H1 (cell line): Measurements from ENCODE around the gene ARRDC2. TPM values are rescaled to one million over a fixed set of nuclear protein-coding genes. Genes with fewer than 3 reads are reported as not detected.

Experiments used
- CTCF ChIA-PET: fragments of 300-600 bp; sonication (Branson Sonifier 250); formaldehyde crosslinking; loops from one replicate; lab custom pipeline; 2021; ENCODE audit not compliant: partially characterized antibody; lab: Charles Lee
- POLR2A ChIA-PET: fragments of 300-600 bp; sonication (Branson Sonifier 250); formaldehyde crosslinking; loops from one replicate; lab custom pipeline; 2021; ENCODE audit warnings: inconsistent platforms; ENCODE audit not compliant: partially characterized antibody; lab: Charles Lee
- DNase-seq, 2 experiments: peaks; one replicate each; pipeline versions ENCODE4 v3.0.0 to v3.0.0-alpha.2; 2010 to 2022; ENCODE audit warnings: low spot score in 2 of 2, low read depth in 1 of 2, mixed read lengths in 1 of 2
- FAIRE-seq: peaks from 2 replicates; lab custom pipeline; 2011; peaks lifted over from hg19 to GRCh38; lab: Jason Lieb, UNC
- H2AFZ ChIP-seq: 2 replicates; pipeline ENCODE4 v1.8.1; 2012; ENCODE audit warnings: low read length, inconsistent platforms
- H2AK5ac ChIP-seq: 2 replicates; pipeline ENCODE4 v1.6.1; 2013; ENCODE audit warnings: low read depth, low read length
- H2BK120ac ChIP-seq: replicated peaks from 2 replicates; pipeline ENCODE3; 2013; ENCODE audit warnings: low read depth, low read length, inconsistent platforms
- H2BK12ac ChIP-seq: 2 replicates; pipeline ENCODE4 v1.6.1; 2013; ENCODE audit warnings: low read depth, low read length
- H2BK15ac ChIP-seq: 2 replicates; pipeline ENCODE4 v1.6.1; 2013; ENCODE audit warnings: low read length
- H2BK20ac ChIP-seq: 2 replicates; pipeline ENCODE4 v1.6.1; 2013; ENCODE audit warnings: low read length
- H2BK5ac ChIP-seq: 2 replicates; pipeline ENCODE4 v1.6.1; 2013; ENCODE audit warnings: low read depth, low read length
- H3K14ac ChIP-seq: 2 replicates; pipeline ENCODE4 v1.6.1; 2013; ENCODE audit warnings: inconsistent platforms; ENCODE audit not compliant: insufficient read length
- H3K18ac ChIP-seq: 2 replicates; pipeline ENCODE4 v1.6.1; 2013; ENCODE audit warnings: low read length; ENCODE audit errors: extremely low read depth
- H3K23ac ChIP-seq: 2 replicates; pipeline ENCODE4 v1.6.1; 2013; ENCODE audit warnings: inconsistent platforms; ENCODE audit not compliant: insufficient read length
- H3K23me2 ChIP-seq: 2 replicates; pipeline ENCODE4 v1.6.1; 2013; ENCODE audit warnings: low read depth, low read length
- H3K27ac ChIP-seq: 2 replicates; pipeline ENCODE4 v1.6.1; 2011; ENCODE audit warnings: low read depth, low read length, inconsistent platforms
- H3K27me3 ChIP-seq, 4 experiments: replicated peaks in 1 of 4; 1 replicate in 1 of 4; 2 replicates in 3 of 4; pipeline versions ENCODE4 v1.6.1 to v1.8.1; 2011 to 2013; ENCODE audit warnings: low read length in 3 of 4, mild to moderate bottlenecking in 3 of 4, inconsistent platforms in 2 of 4, mixed read lengths in 2 of 4, moderate library complexity in 1 of 4; ENCODE audit not compliant: control insufficient read depth in 3 of 4, insufficient read depth in 3 of 4; ENCODE audit errors: extremely low read depth in 1 of 4
- H3K36me3 ChIP-seq, 4 experiments: 2 replicates each; pipeline versions ENCODE4 v1.6.1 to v1.8.1; 2011 to 2013; ENCODE audit warnings: mild to moderate bottlenecking in 4 of 4, low read length in 3 of 4, moderate library complexity in 2 of 4, control low read depth in 1 of 4, inconsistent platforms in 1 of 4; ENCODE audit not compliant: insufficient read depth in 4 of 4, control insufficient read depth in 2 of 4
- H3K4ac ChIP-seq: replicated peaks from 2 replicates; pipeline ENCODE3; 2013; ENCODE audit warnings: low read length, low read depth, mixed read lengths, inconsistent platforms; ENCODE audit not compliant: insufficient read length
- H3K4me1 ChIP-seq, 4 experiments: replicated peaks in 1 of 4; 1 replicate in 1 of 4; 2 replicates in 3 of 4; pipeline versions ENCODE4 v1.6.1 to v1.8.1; 2011 to 2013; ENCODE audit warnings: low read length in 3 of 4, inconsistent platforms in 2 of 4, mixed read lengths in 1 of 4; ENCODE audit not compliant: insufficient read depth in 4 of 4, control insufficient read depth in 3 of 4
- H3K4me2 ChIP-seq, 2 experiments: 2 replicates each; pipeline versions ENCODE4 v1.6.1 to v1.8.1; 2011 to 2013; ENCODE audit warnings: low read depth in 2 of 2, low read length in 2 of 2, control low read depth in 1 of 2, inconsistent platforms in 1 of 2, mild to moderate bottlenecking in 1 of 2; ENCODE audit not compliant: insufficient read depth in 1 of 2
- H3K4me3 ChIP-seq, 4 experiments: fragments of 200-600, 300-600 bp in 1 of 4; sonication (generic), shearing (Covaris generic), sonication (Bioruptor Twin) in 1 of 4; 2 replicates each; pipeline versions ENCODE4 v1.5.1 to v1.8.1; 2011 to 2016; ENCODE audit warnings: low read length in 4 of 4, low read depth in 3 of 4, control low read depth in 2 of 4, inconsistent platforms in 2 of 4, mild to moderate bottlenecking in 2 of 4, mixed read lengths in 1 of 4, moderate library complexity in 1 of 4; ENCODE audit not compliant: insufficient read depth in 2 of 4; ENCODE audit errors: extremely low read depth in 1 of 4
- H3K56ac ChIP-seq: replicated peaks from 2 replicates; pipeline ENCODE3; 2013; ENCODE audit warnings: low read depth, mild to moderate bottlenecking, mixed read lengths, low read length, inconsistent platforms; ENCODE audit not compliant: insufficient read length
- H3K79me1 ChIP-seq: 2 replicates; pipeline ENCODE4 v1.6.1; 2013; ENCODE audit warnings: low read depth, low read length, control low read depth
- H3K79me2 ChIP-seq, 2 experiments: 2 replicates each; pipeline versions ENCODE4 v1.6.1 to v1.8.1; 2012 to 2013; ENCODE audit warnings: low read length in 2 of 2, mild to moderate bottlenecking in 2 of 2, inconsistent platforms in 1 of 2; ENCODE audit not compliant: insufficient read depth in 2 of 2, control insufficient read depth in 1 of 2
- H3K9ac ChIP-seq, 4 experiments: replicated peaks in 1 of 4; 1 replicate in 1 of 4; 2 replicates in 3 of 4; pipeline versions ENCODE4 v1.6.1 to v1.8.1; 2011 to 2013; ENCODE audit warnings: low read depth in 3 of 4, low read length in 3 of 4, control low read depth in 2 of 4, mild to moderate bottlenecking in 2 of 4, moderate library complexity in 2 of 4, inconsistent platforms in 1 of 4; ENCODE audit errors: extremely low read depth in 1 of 4
- H3K9me3 ChIP-seq, 2 experiments: 2 replicates each; pipeline versions ENCODE4 v1.6.1 to v1.8.1; 2012 to 2013; ENCODE audit warnings: mild to moderate bottlenecking in 2 of 2, moderate library complexity in 2 of 2, control low read depth in 1 of 2, inconsistent platforms in 1 of 2, low read depth in 1 of 2, low read length in 1 of 2, mixed read lengths in 1 of 2; ENCODE audit not compliant: insufficient read depth in 2 of 2
- H4K20me1 ChIP-seq, 2 experiments: replicated peaks in 1 of 2; 2 replicates each; pipeline versions ENCODE3 to v1.8.1; 2011 to 2013; ENCODE audit warnings: inconsistent platforms in 2 of 2, low read length in 2 of 2, mild to moderate bottlenecking in 1 of 2; ENCODE audit not compliant: insufficient read depth in 2 of 2, control insufficient read depth in 1 of 2
- H4K5ac ChIP-seq: 2 replicates; pipeline ENCODE4 v1.6.1; 2013; ENCODE audit warnings: low read length, low read depth, mixed read lengths, inconsistent platforms; ENCODE audit not compliant: insufficient read length
- H4K8ac ChIP-seq: 2 replicates; pipeline ENCODE4 v1.8.0; 2013; ENCODE audit warnings: mild to moderate bottlenecking, moderate library complexity, low read length, inconsistent platforms; ENCODE audit not compliant: insufficient read depth; ENCODE audit errors: extremely low read depth
- H4K91ac ChIP-seq: replicated peaks from 2 replicates; pipeline ENCODE3; 2013; ENCODE audit warnings: low read length, mixed read lengths, inconsistent platforms; ENCODE audit not compliant: insufficient read length
- BACH1 ChIP-seq: IDR thresholded peaks from 2 replicates; pipeline ENCODE4 v1.6.1; 2012; ENCODE audit warnings: low read length, improper control_type of control experiment
- BCL11A ChIP-seq, 2 experiments: IDR thresholded peaks; one replicate each; pipeline ENCODE4 v1.6.1; 2011; ENCODE audit warnings: low read depth in 2 of 2, low read length in 2 of 2, mild to moderate bottlenecking in 2 of 2
- BRCA1 ChIP-seq: IDR thresholded peaks from 2 replicates; pipeline ENCODE4 v1.6.1; 2012; ENCODE audit warnings: low read depth, low read length, improper control_type of control experiment
- CBX5 ChIP-seq: fragments of 300-800, 300-1000 bp; sonication (generic); IDR thresholded peaks from 2 replicates; pipeline ENCODE4 v1.7.1; 2016; ENCODE audit warnings: antibody characterized with exemption, low read length, low read depth
- HDAC2 ChIP-seq, 2 experiments: fragments of 300-600 bp in 1 of 2; sonication (generic) in 1 of 2; IDR thresholded peaks; 2 replicates each; pipeline ENCODE4 v1.6.1; 2011 to 2012; ENCODE audit warnings: low read depth in 2 of 2, low read length in 2 of 2, mild to moderate bottlenecking in 2 of 2, moderate library complexity in 2 of 2, borderline replicate concordance in 1 of 2, inconsistent platforms in 1 of 2
- KDM4A ChIP-seq: IDR thresholded peaks from one replicate; pipeline ENCODE4 v1.7.1; 2012; ENCODE audit warnings: low read depth, mild to moderate bottlenecking, moderate library complexity, low read length, inconsistent platforms; ENCODE audit not compliant: severe bottlenecking
- POLR2A ChIP-seq, 2 experiments: IDR thresholded peaks; 1 replicate in 1 of 2; 2 replicates in 1 of 2; pipeline ENCODE4 v1.6.1; 2011; ENCODE audit warnings: low read depth in 2 of 2, low read length in 2 of 2, mild to moderate bottlenecking in 2 of 2; ENCODE audit errors: control extremely low read depth in 1 of 2
- RAD21 ChIP-seq, 2 experiments: IDR thresholded peaks in 1 of 2; conservative IDR thresholded peaks in 1 of 2; 2 replicates each; pipeline ENCODE4 v1.6.1; 2011; ENCODE audit warnings: low read depth in 2 of 2, low read length in 2 of 2, improper control_type of control experiment in 1 of 2, inconsistent platforms in 1 of 2, mild to moderate bottlenecking in 1 of 2, moderate library complexity in 1 of 2
- RBBP5 ChIP-seq: IDR thresholded peaks from 2 replicates; pipeline ENCODE4 v1.7.1; 2012; ENCODE audit warnings: low read depth, mild to moderate bottlenecking, inconsistent platforms, low read length, moderate library complexity, borderline replicate concordance
- RFX5 ChIP-seq: IDR thresholded peaks from 2 replicates; pipeline ENCODE4 v1.6.1; 2011; ENCODE audit warnings: low read depth, low read length, improper control_type of control experiment, borderline replicate concordance
- WGBS, 2 experiments: shearing (Covaris generic) in 1 of 2; methylation state at CpG; one replicate each; pipeline versions ENCODE4 v1.1.6 to v1.1.7; 2013 to 2015; ENCODE audit warnings: low lambda C conversion rate in 2 of 2, mixed read lengths in 2 of 2, inconsistent platforms in 1 of 2, low coverage in 1 of 2, missing lambda C conversion rate in 1 of 2; ENCODE audit not compliant: insufficient replicate concordance in 2 of 2, insufficient coverage in 1 of 2, insufficient read length in 1 of 2; ENCODE audit errors: extremely low coverage in 1 of 2, missing lambda C conversion rate in 1 of 2; 5-methylcytosine and 5-hydroxymethylcytosine counted together
- polyA plus RNA-seq, 7 experiments: library from polyadenylated mRNA; depleted of rRNA in 3 of 7; stranded (reverse) in 5 of 7; unstranded in 2 of 7; fragments of >200 nt in 5 of 7; fragments of 200-250 nt in 2 of 7; gene quantifications; 1 replicate in 5 of 7; 2 replicates in 1 of 7; 4 replicates in 1 of 7; pipeline versions ENCODE4 v1.2.1 to v1.2.3, GENCODE V29; 2011 to 2013; ENCODE audit warnings: missing spikeins in 2 of 7, mixed read lengths in 2 of 7
- total RNA-seq: library from RNA; stranded (reverse); fragmentation: NEBNext Ultra II Directional; extraction: Animal tissue kit (Norgen Biotek cat#: 25700); gene quantifications from 2 replicates; pipeline ENCODE4 v1.2.1, GENCODE V29; 2021
- TF ChIP-seq, protein P1 (sequence below): IDR thresholded peaks from 2 replicates; pipeline ENCODE4 v1.6.1; 2011; ENCODE audit warnings: low read length, improper control_type of control experiment
- TF ChIP-seq, protein P2 (sequence below): IDR thresholded peaks from 2 replicates; pipeline ENCODE4 v1.6.1; 2012; ENCODE audit warnings: inconsistent platforms

The ARRDC2 gene
- total and polyA plus RNA-seq, 2 of the 8 experiments (the other 6 are each of a cell fraction or from before 2014, with no cell fraction given), result 5.4 to 6.9 TPM

DNA sequence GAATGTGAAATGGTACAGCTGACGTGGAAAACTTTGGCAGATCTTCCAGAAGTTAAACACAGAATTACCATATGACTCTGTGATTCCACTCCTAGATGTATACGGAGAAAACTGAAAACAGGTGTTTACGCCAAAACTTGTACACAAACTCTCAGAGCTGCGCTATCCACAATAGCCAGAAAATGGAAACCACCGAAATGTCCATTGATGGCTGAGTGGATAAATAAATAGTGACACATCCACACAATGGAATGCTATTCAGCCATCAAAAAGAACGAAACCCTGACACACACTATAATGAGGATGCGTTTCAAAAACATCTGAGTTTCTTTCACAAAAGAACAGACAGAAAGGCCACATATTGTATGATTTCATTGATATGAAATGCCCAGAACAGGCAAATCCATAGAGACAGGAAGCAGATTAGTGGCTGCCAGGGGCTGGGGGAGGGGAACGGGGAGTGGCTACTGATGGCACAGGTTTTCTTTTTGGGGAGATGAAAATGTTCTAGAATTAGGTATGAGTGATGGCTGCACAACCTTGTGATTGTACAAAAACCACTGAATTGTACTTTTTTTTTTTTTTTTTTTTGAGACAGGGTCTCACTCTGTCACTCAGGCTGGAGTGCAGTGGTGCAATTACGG lies 45.7 kb downstream of the ARRDC2 start:
- Histone ChIP-seq H3K79me2 (no peaks in the 10 kb centered on the region), H3K4me3 (no peak overlapping the region), H2BK12ac (no peak overlapping the region), H3K23me2 (peaks cover 2% of the 10 kb centered on the region; the same call in 1 of the 2 replicates), H3K9ac (no peak overlapping the region), H3K79me1 (no peaks in the 10 kb centered on the region), H3K27me3 (no peaks in the 10 kb centered on the region), H3K18ac (no peak overlapping the region), H4K91ac (no peak overlapping the region), H3K23ac (no peak overlapping the region), H4K5ac (no peak overlapping the region), H4K20me1 (no peaks in the 10 kb centered on the region), H3K9me3 (no peaks in the 10 kb centered on the region), H3K27ac (no peak overlapping the region), H2AK5ac (no peak overlapping the region), H3K56ac (no peak overlapping the region), H3K4me1 (0 out of 7 replicates have a peak, but pooled peaks cover 0 to 2% (median 0%) of the 10 kb centered on the region in 4 experiments), H2BK5ac (no peak overlapping the region), H2AFZ (no peak overlapping the region), H2BK15ac (no peak overlapping the region), H2BK120ac (no peak overlapping the region), H3K36me3 (no peaks in the 10 kb centered on the region), H3K4me2 (no peak overlapping the region), H2BK20ac (no peak overlapping the region), H3K4ac (no peak overlapping the region), H4K8ac (no peak overlapping the region), H3K14ac (no peak overlapping the region)
- no peak for DNase-seq
- 79% methylated on average over 8 of the region's 9 CpGs; no CpG with 5 or more reads in 1 of the 2 experiments for WGBS, 2 experiments
- ChIA-PET CTCF (no interaction called here), POLR2A (no interaction called here)
- FAIRE-seq, result no peak
- TF ChIP-seq HDAC2 (IDR thresholded peaks at IDR 0.05; ENCODE audit: borderline replicate concordance in 1 of 2, low read depth in 2 of 2, low read length in 2 of 2) (no peak), POLR2A (IDR thresholded peaks at IDR 0.05; ENCODE audit: control extremely low read depth in 1 of 2, low read depth in 2 of 2, low read length in 2 of 2) (no peak), BCL11A (IDR thresholded peaks at IDR 0.05; ENCODE audit: low read depth in 2 of 2, low read length in 2 of 2) (no peak), RAD21 (IDR thresholded peaks at IDR 0.05 in 1 of 2, conservative IDR thresholded peaks at IDR 0.05 in 1 of 2; ENCODE audit: low read depth in 2 of 2, low read length in 2 of 2) (no peak), CBX5 (no peak), BACH1 (no peak), RFX5 (no peak), RBBP5 (no peak), KDM4A (no peak), BRCA1 (no peak)
- TF ChIP-seq, protein P1, sequence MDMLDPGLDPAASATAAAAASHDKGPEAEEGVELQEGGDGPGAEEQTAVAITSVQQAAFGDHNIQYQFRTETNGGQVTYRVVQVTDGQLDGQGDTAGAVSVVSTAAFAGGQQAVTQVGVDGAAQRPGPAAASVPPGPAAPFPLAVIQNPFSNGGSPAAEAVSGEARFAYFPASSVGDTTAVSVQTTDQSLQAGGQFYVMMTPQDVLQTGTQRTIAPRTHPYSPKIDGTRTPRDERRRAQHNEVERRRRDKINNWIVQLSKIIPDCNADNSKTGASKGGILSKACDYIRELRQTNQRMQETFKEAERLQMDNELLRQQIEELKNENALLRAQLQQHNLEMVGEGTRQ, result no peak
- TF ChIP-seq, protein P2, sequence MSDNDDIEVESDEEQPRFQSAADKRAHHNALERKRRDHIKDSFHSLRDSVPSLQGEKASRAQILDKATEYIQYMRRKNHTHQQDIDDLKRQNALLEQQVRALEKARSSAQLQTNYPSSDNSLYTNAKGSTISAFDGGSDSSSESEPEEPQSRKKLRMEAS, result no peak
